WTC11 (cell line): ENCODE results near the gene SMAD7. TPM values are rescaled to one million over a fixed set of nuclear protein-coding genes. Genes with fewer than 3 reads are reported as not detected.

Source experiments
- ATAC-seq: fragments of 200-7000 bp; cut with Tn5 transposase; 2 replicates; pipeline ENCODE4 v1.10.0; 2021; ENCODE audit warnings: mild to moderate bottlenecking, moderate library complexity
- CTCF ChIA-PET: fragments of 300-600 bp; sonication (Branson Sonifier 250); formaldehyde crosslinking; loops from one replicate; lab custom pipeline; 2021; ENCODE audit warnings: antibody characterized with exemption; lab: Charles Lee
- POLR2A ChIA-PET: fragments of 350-600 bp; sonication (Branson Sonifier 250); formaldehyde crosslinking; loops from one replicate; lab custom pipeline; 2021; ENCODE audit warnings: antibody characterized with exemption; lab: Charles Lee
- DNase-seq: peaks from one replicate; pipeline ENCODE4 v3.0.0; 2021; ENCODE audit warnings: low spot score
- H3K27ac Mint-ChIP-seq: 2 replicates; pipeline ENCODE4 v1.8.0; 2021; ENCODE audit warnings: mixed read lengths
- H3K27me3 Mint-ChIP-seq: 2 replicates; pipeline ENCODE4 v1.8.0; 2021; ENCODE audit warnings: low read depth, mild to moderate bottlenecking, moderate library complexity, mixed read lengths
- H3K36me3 Mint-ChIP-seq: 2 replicates; pipeline ENCODE4 v1.8.0; 2021; ENCODE audit warnings: mixed read lengths
- H3K4me1 Mint-ChIP-seq: 2 replicates; pipeline ENCODE4 v1.8.0; 2022; ENCODE audit warnings: mixed read lengths
- H3K4me3 Mint-ChIP-seq: 2 replicates; pipeline ENCODE4 v1.8.0; 2021; ENCODE audit warnings: mild to moderate bottlenecking, moderate library complexity, mixed read lengths
- H3K9me3 Mint-ChIP-seq: 2 replicates; pipeline ENCODE4 v1.8.0; 2021; ENCODE audit warnings: mixed read lengths
- ATF1 ChIP-seq: sonication (generic); formaldehyde crosslinking; IDR thresholded peaks from 2 replicates; pipeline ENCODE4 v1.8.1; 2023; ENCODE audit warnings: mild to moderate bottlenecking, moderate library complexity, missing genetic modification reagents
- ELF4 ChIP-seq: sonication (generic); formaldehyde crosslinking; IDR thresholded peaks from 2 replicates; pipeline ENCODE4 v1.8.1; 2022; ENCODE audit warnings: low read depth, mild to moderate bottlenecking, moderate library complexity, missing genetic modification reagents
- EMX1 ChIP-seq: fragments of 250-450 bp; sonication (Bioruptor Pico); IDR thresholded peaks from 2 replicates; pipeline ENCODE4 v1.8.0; 2021; ENCODE audit warnings: mild to moderate bottlenecking
- GABPB1 ChIP-seq: sonication (generic); formaldehyde crosslinking; IDR thresholded peaks from 2 replicates; pipeline ENCODE4 v1.8.1; 2023; ENCODE audit warnings: mild to moderate bottlenecking, missing genetic modification reagents
- IRF1 ChIP-seq: sonication (generic); formaldehyde crosslinking; IDR thresholded peaks from 2 replicates; pipeline ENCODE4 v1.8.0; 2023; ENCODE audit warnings: missing genetic modification reagents
- IRF2 ChIP-seq: sonication (generic); formaldehyde crosslinking; IDR thresholded peaks from 2 replicates; pipeline ENCODE4 v1.8.0; 2022; ENCODE audit warnings: low read depth, missing genetic modification reagents, borderline replicate concordance
- NFATC4 ChIP-seq: fragments of 250-450 bp; sonication (Bioruptor Pico); IDR thresholded peaks from 2 replicates; pipeline ENCODE4 v1.9.0; 2021; ENCODE audit warnings: mild to moderate bottlenecking
- PREB ChIP-seq: sonication (generic); formaldehyde crosslinking; IDR thresholded peaks from 2 replicates; pipeline ENCODE4 v1.8.1; 2022; ENCODE audit warnings: mild to moderate bottlenecking, missing genetic modification reagents, moderate library complexity, borderline replicate concordance
- SMAD3 ChIP-seq: sonication (generic); formaldehyde crosslinking; IDR thresholded peaks from 2 replicates; pipeline ENCODE4 v1.8.0; 2022; ENCODE audit warnings: missing genetic modification reagents, mild to moderate bottlenecking, borderline replicate concordance
- USF2 ChIP-seq: sonication (generic); formaldehyde crosslinking; IDR thresholded peaks from 2 replicates; pipeline ENCODE4 v1.8.1; 2023; ENCODE audit warnings: mild to moderate bottlenecking, missing genetic modification reagents, moderate library complexity
- ZNF138 ChIP-seq: sonication (generic); formaldehyde crosslinking; conservative IDR thresholded peaks from 2 replicates; pipeline ENCODE4 v1.8.1; 2022; ENCODE audit warnings: mild to moderate bottlenecking, moderate library complexity, missing genetic modification reagents
- ZNF232 ChIP-seq: sonication (generic); formaldehyde crosslinking; IDR thresholded peaks from 2 replicates; pipeline ENCODE4 v1.8.0; 2022; ENCODE audit warnings: mild to moderate bottlenecking, missing genetic modification reagents
- ZNF416 ChIP-seq: fragments of 250-450 bp; sonication (Bioruptor Pico); IDR thresholded peaks from 2 replicates; pipeline ENCODE4 v1.9.0; 2021; ENCODE audit warnings: mild to moderate bottlenecking, inconsistent platforms
- total RNA-seq: library from RNA; stranded (reverse); gene quantifications from 3 replicates; pipeline ENCODE4 v1.2.3, GENCODE V29; 2021
- TF ChIP-seq, protein P1 (sequence below): sonication (generic); formaldehyde crosslinking; conservative IDR thresholded peaks from 2 replicates; pipeline ENCODE4 v1.8.1; 2023; ENCODE audit warnings: mild to moderate bottlenecking, low read depth, missing genetic modification reagents, moderate library complexity
- TF ChIP-seq, protein P2 (sequence below): sonication (generic); formaldehyde crosslinking; IDR thresholded peaks from 2 replicates; pipeline ENCODE4 v1.8.0; 2022; ENCODE audit warnings: mild to moderate bottlenecking, missing genetic modification reagents
- TF ChIP-seq, protein P3 (sequence below): fragments of 250-450 bp; sonication (Bioruptor Pico); IDR thresholded peaks from 2 replicates; pipeline ENCODE4 v1.9.0; 2021; ENCODE audit warnings: mild to moderate bottlenecking

Gene SMAD7
- total RNA-seq, 1 experiment from 2014 or later, result 44.7 TPM

DNA sequence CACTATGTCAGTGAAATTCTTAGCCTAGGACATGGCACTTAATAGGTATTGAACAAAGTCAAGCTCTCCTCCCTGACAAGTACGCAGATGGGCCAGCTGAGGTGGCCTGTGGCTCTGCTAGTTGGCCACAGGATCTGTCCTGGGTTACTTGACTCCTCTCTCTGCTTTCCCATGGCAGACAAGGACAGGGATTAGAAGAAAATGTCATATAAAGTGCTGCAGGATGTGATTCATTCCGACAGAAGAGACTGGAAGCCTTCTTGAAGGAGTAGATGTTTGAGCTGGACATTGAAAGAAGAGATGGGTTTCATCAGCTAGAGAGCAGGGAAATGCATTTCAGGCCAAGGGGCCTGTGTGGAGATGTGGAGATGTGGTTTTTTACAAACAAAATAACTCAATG lies 46.7 kb downstream of the SMAD7 start (continued):
- no peak for TF ChIP-seq PREB (CRISPR knock-in tag)

- POLR2A ChIA-PET, result no interaction called here
- H3K27me3 Mint-ChIP-seq, result no peaks in the 10 kb centered on the region; the same call in 1 of the 2 replicates
- H3K27ac Mint-ChIP-seq, result no peak overlapping the region
- DNase-seq, result no peak
- CTCF ChIA-PET, result no interaction called here
- peaks cover 10% of the 10 kb centered on the region for H3K36me3 Mint-ChIP-seq
- H3K9me3 Mint-ChIP-seq, result peaks cover 31% of the 10 kb centered on the region
- H3K4me1 Mint-ChIP-seq, result no peaks in the 10 kb centered on the region
- no peak overlapping the region for H3K4me3 Mint-ChIP-seq
- no peak for TF ChIP-seq EMX1 (CRISPR knock-in tag)
- no peak for TF ChIP-seq SMAD3 (CRISPR knock-in tag)
- no peak for TF ChIP-seq ZNF138
- TF ChIP-seq, protein P1, sequence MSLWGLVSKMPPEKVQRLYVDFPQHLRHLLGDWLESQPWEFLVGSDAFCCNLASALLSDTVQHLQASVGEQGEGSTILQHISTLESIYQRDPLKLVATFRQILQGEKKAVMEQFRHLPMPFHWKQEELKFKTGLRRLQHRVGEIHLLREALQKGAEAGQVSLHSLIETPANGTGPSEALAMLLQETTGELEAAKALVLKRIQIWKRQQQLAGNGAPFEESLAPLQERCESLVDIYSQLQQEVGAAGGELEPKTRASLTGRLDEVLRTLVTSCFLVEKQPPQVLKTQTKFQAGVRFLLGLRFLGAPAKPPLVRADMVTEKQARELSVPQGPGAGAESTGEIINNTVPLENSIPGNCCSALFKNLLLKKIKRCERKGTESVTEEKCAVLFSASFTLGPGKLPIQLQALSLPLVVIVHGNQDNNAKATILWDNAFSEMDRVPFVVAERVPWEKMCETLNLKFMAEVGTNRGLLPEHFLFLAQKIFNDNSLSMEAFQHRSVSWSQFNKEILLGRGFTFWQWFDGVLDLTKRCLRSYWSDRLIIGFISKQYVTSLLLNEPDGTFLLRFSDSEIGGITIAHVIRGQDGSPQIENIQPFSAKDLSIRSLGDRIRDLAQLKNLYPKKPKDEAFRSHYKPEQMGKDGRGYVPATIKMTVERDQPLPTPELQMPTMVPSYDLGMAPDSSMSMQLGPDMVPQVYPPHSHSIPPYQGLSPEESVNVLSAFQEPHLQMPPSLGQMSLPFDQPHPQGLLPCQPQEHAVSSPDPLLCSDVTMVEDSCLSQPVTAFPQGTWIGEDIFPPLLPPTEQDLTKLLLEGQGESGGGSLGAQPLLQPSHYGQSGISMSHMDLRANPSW (CRISPR knock-in tag), result no peak
- no peak for TF ChIP-seq GABPB1
- TF ChIP-seq ATF1, result no peak
- no peak for TF ChIP-seq ZNF232 (CRISPR knock-in tag)
- no peak for TF ChIP-seq ELF4 (CRISPR knock-in tag)
- no peak for TF ChIP-seq IRF2 (CRISPR knock-in tag)
- peak; percentile 76 for TF ChIP-seq USF2
- TF ChIP-seq, protein P2, sequence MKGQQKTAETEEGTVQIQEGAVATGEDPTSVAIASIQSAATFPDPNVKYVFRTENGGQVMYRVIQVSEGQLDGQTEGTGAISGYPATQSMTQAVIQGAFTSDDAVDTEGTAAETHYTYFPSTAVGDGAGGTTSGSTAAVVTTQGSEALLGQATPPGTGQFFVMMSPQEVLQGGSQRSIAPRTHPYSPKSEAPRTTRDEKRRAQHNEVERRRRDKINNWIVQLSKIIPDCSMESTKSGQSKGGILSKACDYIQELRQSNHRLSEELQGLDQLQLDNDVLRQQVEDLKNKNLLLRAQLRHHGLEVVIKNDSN, result peak; percentile 71
- no peak for TF ChIP-seq NFATC4
- TF ChIP-seq IRF1 (CRISPR knock-in tag), result no peak
- no peak for TF ChIP-seq ZNF416 (CRISPR knock-in tag)
- TF ChIP-seq, protein P3, sequence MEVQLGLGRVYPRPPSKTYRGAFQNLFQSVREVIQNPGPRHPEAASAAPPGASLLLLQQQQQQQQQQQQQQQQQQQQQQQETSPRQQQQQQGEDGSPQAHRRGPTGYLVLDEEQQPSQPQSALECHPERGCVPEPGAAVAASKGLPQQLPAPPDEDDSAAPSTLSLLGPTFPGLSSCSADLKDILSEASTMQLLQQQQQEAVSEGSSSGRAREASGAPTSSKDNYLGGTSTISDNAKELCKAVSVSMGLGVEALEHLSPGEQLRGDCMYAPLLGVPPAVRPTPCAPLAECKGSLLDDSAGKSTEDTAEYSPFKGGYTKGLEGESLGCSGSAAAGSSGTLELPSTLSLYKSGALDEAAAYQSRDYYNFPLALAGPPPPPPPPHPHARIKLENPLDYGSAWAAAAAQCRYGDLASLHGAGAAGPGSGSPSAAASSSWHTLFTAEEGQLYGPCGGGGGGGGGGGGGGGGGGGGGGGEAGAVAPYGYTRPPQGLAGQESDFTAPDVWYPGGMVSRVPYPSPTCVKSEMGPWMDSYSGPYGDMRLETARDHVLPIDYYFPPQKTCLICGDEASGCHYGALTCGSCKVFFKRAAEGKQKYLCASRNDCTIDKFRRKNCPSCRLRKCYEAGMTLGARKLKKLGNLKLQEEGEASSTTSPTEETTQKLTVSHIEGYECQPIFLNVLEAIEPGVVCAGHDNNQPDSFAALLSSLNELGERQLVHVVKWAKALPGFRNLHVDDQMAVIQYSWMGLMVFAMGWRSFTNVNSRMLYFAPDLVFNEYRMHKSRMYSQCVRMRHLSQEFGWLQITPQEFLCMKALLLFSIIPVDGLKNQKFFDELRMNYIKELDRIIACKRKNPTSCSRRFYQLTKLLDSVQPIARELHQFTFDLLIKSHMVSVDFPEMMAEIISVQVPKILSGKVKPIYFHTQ (CRISPR knock-in tag), result no peak
- ATAC-seq, result no peak
Measured at GRCh38 chr18:48902856-48903601, 47.7 kb downstream of the SMAD7 start.
